Measurements from ENCODE around the gene BTBD17. TPM values are rescaled to one million over a fixed set of nuclear protein-coding genes. Genes with fewer than 3 reads are reported as not detected.

BTBD17 gene, protein sequence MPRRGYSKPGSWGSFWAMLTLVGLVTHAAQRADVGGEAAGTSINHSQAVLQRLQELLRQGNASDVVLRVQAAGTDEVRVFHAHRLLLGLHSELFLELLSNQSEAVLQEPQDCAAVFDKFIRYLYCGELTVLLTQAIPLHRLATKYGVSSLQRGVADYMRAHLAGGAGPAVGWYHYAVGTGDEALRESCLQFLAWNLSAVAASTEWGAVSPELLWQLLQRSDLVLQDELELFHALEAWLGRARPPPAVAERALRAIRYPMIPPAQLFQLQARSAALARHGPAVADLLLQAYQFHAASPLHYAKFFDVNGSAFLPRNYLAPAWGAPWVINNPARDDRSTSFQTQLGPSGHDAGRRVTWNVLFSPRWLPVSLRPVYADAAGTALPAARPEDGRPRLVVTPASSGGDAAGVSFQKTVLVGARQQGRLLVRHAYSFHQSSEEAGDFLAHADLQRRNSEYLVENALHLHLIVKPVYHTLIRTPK
- total RNA-seq (2021) (3.3 and 3.4 TPM in 2 replicates), Bru-seq, nascent RNA (percentile 24 among the genes with signal in this experiment), BruChase-seq, experiment 1, labeled RNA remaining after a 2-hour chase (percentile 23 among the genes with signal in this experiment), BruChase-seq, experiment 2, labeled RNA remaining after a 6-hour chase (percentile 16 among the genes with signal in this experiment)
- long read RNA-seq, transcript BTBD17-201 (3 exons, 1,805 nt), result major isoform, 19 of 25 reads
- long read RNA-seq, partial matches to known transcripts, result 1 of 25 reads
- long read RNA-seq, other reads (novel, unspliced or antisense), result 5 of 25 reads

- Histone ChIP-seq H3K4me3 (ENCODE audit: low read depth, low read length, poor library complexity, severe bottlenecking) (peak within 1 kb of the TSS; percentile 35), H3K9me3 (ENCODE audit: low read depth, low read length, poor library complexity, severe bottlenecking) (no peaks in the 10 kb centered on the region), H3K27me3 (replicated peaks; ENCODE audit: insufficient read depth, low read depth, low read length, poor library complexity) (peaks cover 14% of the 10 kb centered on the region), H3K4me1 (ENCODE audit: insufficient read depth, low read length, poor library complexity, severe bottlenecking) (peaks cover 25% of the 10 kb centered on the region), H3K27ac (ENCODE audit: low read depth, low read length, poor library complexity, severe bottlenecking) (peak within 1 kb of the TSS; percentile 70), H3K36me3 (ENCODE audit: insufficient read depth, low read length, poor library complexity, severe bottlenecking) (no peaks in the 10 kb centered on the region)
- BruUV-seq (replicated peaks), result no TSS peak
- ChIA-PET POLR2A (ENCODE audit: low non-redundant PET) (no interaction called here), CTCF (no interaction called here)
- no peak for TF ChIP-seq EZH2 (IDR thresholded peaks at IDR 0.05; ENCODE audit: borderline replicate concordance, low read depth, low read length, poor library complexity, severe bottlenecking)
- TF ChIP-seq, protein P1, sequence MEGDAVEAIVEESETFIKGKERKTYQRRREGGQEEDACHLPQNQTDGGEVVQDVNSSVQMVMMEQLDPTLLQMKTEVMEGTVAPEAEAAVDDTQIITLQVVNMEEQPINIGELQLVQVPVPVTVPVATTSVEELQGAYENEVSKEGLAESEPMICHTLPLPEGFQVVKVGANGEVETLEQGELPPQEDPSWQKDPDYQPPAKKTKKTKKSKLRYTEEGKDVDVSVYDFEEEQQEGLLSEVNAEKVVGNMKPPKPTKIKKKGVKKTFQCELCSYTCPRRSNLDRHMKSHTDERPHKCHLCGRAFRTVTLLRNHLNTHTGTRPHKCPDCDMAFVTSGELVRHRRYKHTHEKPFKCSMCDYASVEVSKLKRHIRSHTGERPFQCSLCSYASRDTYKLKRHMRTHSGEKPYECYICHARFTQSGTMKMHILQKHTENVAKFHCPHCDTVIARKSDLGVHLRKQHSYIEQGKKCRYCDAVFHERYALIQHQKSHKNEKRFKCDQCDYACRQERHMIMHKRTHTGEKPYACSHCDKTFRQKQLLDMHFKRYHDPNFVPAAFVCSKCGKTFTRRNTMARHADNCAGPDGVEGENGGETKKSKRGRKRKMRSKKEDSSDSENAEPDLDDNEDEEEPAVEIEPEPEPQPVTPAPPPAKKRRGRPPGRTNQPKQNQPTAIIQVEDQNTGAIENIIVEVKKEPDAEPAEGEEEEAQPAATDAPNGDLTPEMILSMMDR (conservative IDR thresholded peaks at IDR 0.05; ENCODE audit: low read depth, low read length), result peak; percentile 65
- peak; percentile 75 for DNase-seq (ENCODE audit: low spot score)
- intact Hi-C loops (cut with micrococcal nuclease; ENCODE audit: unreplicated experiment), result loop anchor here (10.0 kb wide), 1 partner anchor 243 kb away; no protein-coding TSS in a partner anchor
Observed at GRCh38 chr17:74361230-74362068, at the start of gene BTBD17. Gene BTBD17, minus strand, starts transcription at chr17:74361868. Its CDS starts 49 bp downstream, at chr17:74361819.

DNA sequence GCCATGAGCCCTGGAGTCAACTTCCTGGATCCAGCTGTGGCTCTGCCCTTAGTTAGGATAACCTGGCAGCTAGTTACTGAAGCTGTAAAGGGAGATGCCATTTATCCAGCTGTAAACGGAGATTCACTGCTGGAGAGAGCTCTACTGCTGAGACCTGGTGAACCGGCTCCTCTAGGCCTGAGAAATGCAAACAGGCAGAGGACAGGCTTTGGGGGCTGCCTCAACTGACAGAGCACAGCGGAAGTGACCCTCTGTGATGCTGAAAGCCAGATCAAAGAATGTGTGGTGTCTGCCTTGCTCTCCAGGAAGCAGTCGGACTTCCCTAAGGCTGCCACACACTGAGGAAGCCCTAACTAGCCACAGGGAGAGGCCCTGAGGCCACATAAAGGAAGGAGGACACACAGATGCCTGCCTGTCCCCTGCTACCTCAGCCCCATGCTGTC lies 48.4 kb upstream of the BTBD17 start:
- ChIA-PET POLR2A (ENCODE audit: low non-redundant PET) (no interaction called here), CTCF (no interaction called here)
- Histone ChIP-seq H3K4me3 (ENCODE audit: low read depth, low read length, poor library complexity, severe bottlenecking) (no peak overlapping the region), H3K27ac (ENCODE audit: low read depth, low read length, poor library complexity, severe bottlenecking) (no peak overlapping the region), H3K36me3 (ENCODE audit: insufficient read depth, low read length, poor library complexity, severe bottlenecking) (no peaks in the 10 kb centered on the region), H3K4me1 (ENCODE audit: insufficient read depth, low read length, poor library complexity, severe bottlenecking) (no peaks in the 10 kb centered on the region), H3K9me3 (ENCODE audit: low read depth, low read length, poor library complexity, severe bottlenecking) (no peaks in the 10 kb centered on the region), H3K27me3 (replicated peaks; ENCODE audit: insufficient read depth, low read depth, low read length, poor library complexity) (no peaks in the 10 kb centered on the region)
- no TSS peak for BruUV-seq (replicated peaks)
- intact Hi-C loops (cut with micrococcal nuclease; ENCODE audit: unreplicated experiment), result no loop called here
- DNase-seq (ENCODE audit: low spot score), result no peak
- TF ChIP-seq EZH2 (IDR thresholded peaks at IDR 0.05; ENCODE audit: borderline replicate concordance, low read depth, low read length, poor library complexity, severe bottlenecking), result no peak
- TF ChIP-seq, protein P1 (conservative IDR thresholded peaks at IDR 0.05; ENCODE audit: low read depth, low read length), result no peak

DNA sequence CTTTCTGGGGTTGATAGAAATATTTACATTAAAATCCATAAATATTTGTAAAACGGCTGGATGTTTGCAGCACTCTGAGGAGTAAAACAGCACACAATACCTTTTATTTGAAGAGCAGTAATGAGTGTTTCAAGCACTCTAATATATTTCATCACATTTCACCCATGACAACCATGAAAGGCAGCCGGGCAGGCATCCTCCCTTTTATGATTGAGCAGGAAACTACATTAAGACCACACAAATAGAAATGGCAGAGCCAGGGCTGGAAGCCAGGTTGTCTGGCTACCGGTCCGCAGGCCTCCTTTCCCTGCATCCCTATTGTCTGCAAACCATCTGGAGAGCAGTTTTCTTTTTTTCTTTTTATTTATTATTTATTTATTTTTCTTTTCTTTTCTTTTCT lies 47.1 kb upstream of the BTBD17 start:
- H3K27ac ChIP-seq (ENCODE audit: low read depth, low read length, poor library complexity, severe bottlenecking), result no peak overlapping the region
- ChIA-PET CTCF (no interaction called here), POLR2A (ENCODE audit: low non-redundant PET) (interaction anchor here (0.6 kb wide), 1 partner anchor 117 kb away, joined by 5 read pairs; no protein-coding TSS in a partner anchor)
- no peaks in the 10 kb centered on the region for H3K36me3 ChIP-seq (ENCODE audit: insufficient read depth, low read length, poor library complexity, severe bottlenecking)
- no peak for TF ChIP-seq EZH2 (IDR thresholded peaks at IDR 0.05; ENCODE audit: borderline replicate concordance, low read depth, low read length, poor library complexity, severe bottlenecking)
- TF ChIP-seq, protein P1 (conservative IDR thresholded peaks at IDR 0.05; ENCODE audit: low read depth, low read length), result no peak
- no TSS peak for BruUV-seq (replicated peaks)
- no peak overlapping the region for H3K4me3 ChIP-seq (ENCODE audit: low read depth, low read length, poor library complexity, severe bottlenecking)
- H3K27me3 ChIP-seq (replicated peaks; ENCODE audit: insufficient read depth, low read depth, low read length, poor library complexity), result no peaks in the 10 kb centered on the region
- no peaks in the 10 kb centered on the region for H3K4me1 ChIP-seq (ENCODE audit: insufficient read depth, low read length, poor library complexity, severe bottlenecking)
- no peak for DNase-seq (ENCODE audit: low spot score)
- no peaks in the 10 kb centered on the region for H3K9me3 ChIP-seq (ENCODE audit: low read depth, low read length, poor library complexity, severe bottlenecking)
- intact Hi-C loops (cut with micrococcal nuclease; ENCODE audit: unreplicated experiment), result no loop called here
